NB4 (cell line): ENCODE results near the gene FAM50B.

Experiments
- MYC ChIP-seq: IDR thresholded peaks from 2 replicates; pipeline ENCODE4 v1.6.1; 2011; ENCODE audit warnings: low read depth, low read length
- POLR2A ChIP-seq: IDR thresholded peaks from 2 replicates; pipeline ENCODE4 v1.6.1; 2011; ENCODE audit warnings: mild to moderate bottlenecking; ENCODE audit not compliant: insufficient read length; ENCODE audit errors: extremely low read depth
- TF ChIP-seq, protein P1 (sequence below): IDR thresholded peaks from 2 replicates; pipeline ENCODE4 v1.6.1; 2011; ENCODE audit warnings: low read depth, low read length
- TF ChIP-seq, protein P2 (sequence below): IDR thresholded peaks from one replicate; pipeline ENCODE4 v1.5.1; 2012; ENCODE audit warnings: low read depth, low read length

DNA sequence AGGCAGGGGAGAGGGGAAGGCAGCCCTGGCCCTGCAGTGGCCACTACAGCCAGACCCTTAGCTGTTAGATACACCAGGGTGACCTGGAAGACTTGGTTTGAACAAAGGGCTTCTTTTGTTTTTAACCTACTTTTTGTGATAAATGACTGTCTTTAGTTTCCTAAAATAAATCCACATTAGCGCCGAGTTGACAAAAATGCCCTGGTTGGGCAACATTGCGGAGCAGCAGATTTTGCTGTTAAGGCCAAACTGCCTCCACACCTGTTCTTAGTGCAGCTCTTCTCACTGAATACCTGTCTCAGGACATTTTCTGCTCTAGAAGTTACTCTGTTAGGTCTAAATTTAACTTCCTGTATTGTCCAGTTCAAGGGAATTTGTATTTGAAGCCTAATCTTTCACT lies 42.7 kb downstream of the FAM50B start:
- TF ChIP-seq POLR2A: no peak
- TF ChIP-seq, protein P1, sequence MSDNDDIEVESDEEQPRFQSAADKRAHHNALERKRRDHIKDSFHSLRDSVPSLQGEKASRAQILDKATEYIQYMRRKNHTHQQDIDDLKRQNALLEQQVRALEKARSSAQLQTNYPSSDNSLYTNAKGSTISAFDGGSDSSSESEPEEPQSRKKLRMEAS: no peak
- TF ChIP-seq, protein P2, sequence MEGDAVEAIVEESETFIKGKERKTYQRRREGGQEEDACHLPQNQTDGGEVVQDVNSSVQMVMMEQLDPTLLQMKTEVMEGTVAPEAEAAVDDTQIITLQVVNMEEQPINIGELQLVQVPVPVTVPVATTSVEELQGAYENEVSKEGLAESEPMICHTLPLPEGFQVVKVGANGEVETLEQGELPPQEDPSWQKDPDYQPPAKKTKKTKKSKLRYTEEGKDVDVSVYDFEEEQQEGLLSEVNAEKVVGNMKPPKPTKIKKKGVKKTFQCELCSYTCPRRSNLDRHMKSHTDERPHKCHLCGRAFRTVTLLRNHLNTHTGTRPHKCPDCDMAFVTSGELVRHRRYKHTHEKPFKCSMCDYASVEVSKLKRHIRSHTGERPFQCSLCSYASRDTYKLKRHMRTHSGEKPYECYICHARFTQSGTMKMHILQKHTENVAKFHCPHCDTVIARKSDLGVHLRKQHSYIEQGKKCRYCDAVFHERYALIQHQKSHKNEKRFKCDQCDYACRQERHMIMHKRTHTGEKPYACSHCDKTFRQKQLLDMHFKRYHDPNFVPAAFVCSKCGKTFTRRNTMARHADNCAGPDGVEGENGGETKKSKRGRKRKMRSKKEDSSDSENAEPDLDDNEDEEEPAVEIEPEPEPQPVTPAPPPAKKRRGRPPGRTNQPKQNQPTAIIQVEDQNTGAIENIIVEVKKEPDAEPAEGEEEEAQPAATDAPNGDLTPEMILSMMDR: no peak
- TF ChIP-seq MYC: no peak
